Pons (tissue), 1 donor: ENCODE measurements around the gene GJC2.
"Not testable (repeated sequence)": the region's sequence is repeated elsewhere in the genome, so short reads cannot be mapped to it uniquely, and the experiment has no call there.

ENCODE experiments used
- DNase-seq: peaks from one replicate; pipeline ENCODE4 v3.0.0-alpha.2; 2016; ENCODE audit warnings: low spot score

The GJC2 gene

GRCh38 chr1:228173528-228174481, 24.1 kb downstream of the GJC2 start:
- DNase-seq: not testable (repeated sequence)

- DNase-seq: no peak
These were observed 25.0 kb downstream of the GJC2 start for GRCh38 chr1:228174482-228175315.

GRCh38 chr1:228175316-228176023, 25.7 kb downstream of the GJC2 start:
- DNase-seq: no peak

GRCh38 chr1:228176024-228176395, 26.3 kb downstream of the GJC2 start:
- no peak for DNase-seq

- DNase-seq: no peak
These were observed 26.9 kb downstream of the GJC2 start for GRCh38 chr1:228176461-228177182.

GRCh38 chr1:228177183-228177475, 27.4 kb downstream of the GJC2 start:
- DNase-seq: no peak

- no peak for DNase-seq
These were observed 28.3 kb downstream of the GJC2 start for GRCh38 chr1:228177721-228178710.

GRCh38 chr1:228178737-228179684, 29.3 kb downstream of the GJC2 start:
- DNase-seq: no peak

- no peak for DNase-seq
These were observed 30.7 kb downstream of the GJC2 start for GRCh38 chr1:228180271-228180958.

- no peak for DNase-seq
These were observed 31.4 kb downstream of the GJC2 start for GRCh38 chr1:228180959-228181644.

- no peak for DNase-seq
These were observed 31.9 kb downstream of the GJC2 start for GRCh38 chr1:228181645-228182034.

GRCh38 chr1:228182296-228183030, 32.7 kb downstream of the GJC2 start:
- DNase-seq: no peak

- no peak for DNase-seq
These were observed 34.4 kb downstream of the GJC2 start for GRCh38 chr1:228184152-228184551.

GRCh38 chr1:228185641-228185965, 35.9 kb downstream of the GJC2 start:
- DNase-seq: no peak

- DNase-seq: not testable (repeated sequence)
These were observed 38.5 kb downstream of the GJC2 start for GRCh38 chr1:228188249-228188648.

GRCh38 chr1:228190182-228190581, 40.5 kb downstream of the GJC2 start:
- DNase-seq: no peak

- no peak for DNase-seq
These were observed 41.0 kb downstream of the GJC2 start for GRCh38 chr1:228190778-228191177.

- no peak for DNase-seq
These were observed 44.7 kb downstream of the GJC2 start for GRCh38 chr1:228194436-228194835.
